Left renal cortex interstitium (tissue), 4 donors: Measurements from ENCODE around the gene KCNIP4. TPM values are rescaled to one million over a fixed set of nuclear protein-coding genes. Genes with fewer than 3 reads are reported as not detected.
A peak's percentile ranks its signal among the peaks of the same experiment; 100 is the strongest.

Experiments
- DNase-seq, 4 donors: peaks; one replicate each; pipeline ENCODE4 v3.0.0-alpha.2; 2013; ENCODE audit warnings: low read depth in 4 of 4, low spot score in 2 of 4, missing footprints in 1 of 4
- polyA plus RNA-seq, 4 donors: library from polyadenylated mRNA; unstranded; fragments of 120-200 nt; gene quantifications; one replicate each; pipeline ENCODE4 v1.2.1, GENCODE V29; 2013; ENCODE audit not compliant: insufficient read length in 4 of 4

The KCNIP4 gene
- polyA plus RNA-seq, 4 donors = 12.3 to 15.6 (median 13.9) TPM

GRCh38 chr4:21005647-21006046 lies 942.9 kb downstream of the KCNIP4 start:
- no peak for DNase-seq

GRCh38 chr4:21002976-21003375 lies 945.6 kb downstream of the KCNIP4 start:
- DNase-seq = no peak

DNA sequence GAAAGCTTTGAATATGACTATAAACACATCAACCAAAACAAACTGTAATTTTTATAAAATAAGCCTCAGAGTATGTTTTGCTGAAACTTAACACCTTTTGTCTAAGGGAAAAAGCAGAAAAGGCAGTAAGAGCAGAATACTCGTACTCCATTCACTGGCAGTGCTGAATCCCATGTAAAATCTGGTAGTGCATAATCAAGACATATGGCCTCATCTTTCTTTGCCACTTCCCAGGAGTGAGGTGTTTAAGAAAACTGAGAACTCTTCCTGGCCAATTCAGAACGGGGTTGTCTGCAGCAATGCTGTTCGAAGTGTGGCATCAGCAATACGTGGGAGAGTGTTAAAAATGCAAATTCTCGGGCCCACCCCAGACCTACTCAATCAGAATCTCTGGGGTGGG lies 946.3 kb downstream of the KCNIP4 start:
- no peak for DNase-seq

DNA sequence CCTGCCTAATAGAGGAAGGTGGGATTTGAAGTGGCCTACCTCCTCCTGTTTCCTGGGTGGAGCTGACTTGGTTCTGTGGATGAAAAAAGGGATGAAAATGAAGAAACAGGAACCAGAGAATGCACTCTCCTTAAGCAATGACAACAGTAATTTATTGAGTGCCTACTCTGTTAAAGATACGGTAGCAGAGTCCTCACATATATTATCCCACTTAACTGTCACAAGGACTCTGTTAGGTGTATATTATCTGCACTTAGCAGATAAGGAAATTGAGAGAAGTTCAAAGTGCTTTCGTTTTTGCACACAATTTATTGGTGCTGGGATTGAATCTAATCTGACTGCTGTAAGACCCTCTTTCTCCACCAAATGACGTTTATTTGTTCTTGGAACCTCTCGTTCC lies 947.1 kb downstream of the KCNIP4 start:
- no peak for DNase-seq

DNA sequence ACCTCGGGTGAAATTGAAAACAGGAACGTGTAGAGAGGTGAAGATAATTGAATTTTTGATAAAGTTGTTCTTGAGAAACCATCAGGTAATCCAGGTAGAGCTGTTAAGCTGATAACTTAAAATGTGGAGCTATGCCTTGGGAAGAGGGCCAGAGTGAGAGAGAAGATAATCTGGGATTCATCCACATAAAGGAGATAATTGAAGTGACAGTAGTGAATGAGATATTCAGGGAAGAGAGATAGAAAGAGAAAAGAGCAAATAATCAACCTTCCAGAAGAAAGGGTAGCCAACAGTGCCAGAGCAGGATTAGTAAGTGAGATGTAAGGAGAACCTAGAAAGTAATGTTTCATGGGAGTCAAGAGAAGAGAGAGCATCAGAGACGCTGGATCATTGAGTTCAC lies 950.7 kb downstream of the KCNIP4 start:
- DNase-seq = no peak

DNA sequence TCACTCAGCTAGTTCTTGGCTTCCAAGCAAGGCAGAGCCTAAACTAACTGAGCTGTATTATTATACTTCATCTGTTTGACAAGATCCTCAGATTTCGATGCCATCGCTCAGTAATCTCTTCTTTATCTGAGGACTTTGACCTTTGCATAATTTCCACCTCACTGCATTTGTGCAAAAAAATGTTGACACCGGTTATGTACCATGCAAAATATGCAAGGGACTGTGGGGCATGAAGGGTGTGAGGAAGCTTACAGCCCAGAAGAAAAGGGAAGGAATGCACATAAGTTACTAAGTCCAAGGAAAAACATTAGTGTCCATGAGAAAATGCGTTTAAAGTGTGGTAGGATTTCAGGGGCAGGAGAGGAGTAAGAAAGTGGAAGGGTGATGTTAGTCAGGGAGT lies 953.0 kb downstream of the KCNIP4 start:
- no peak for DNase-seq

DNA sequence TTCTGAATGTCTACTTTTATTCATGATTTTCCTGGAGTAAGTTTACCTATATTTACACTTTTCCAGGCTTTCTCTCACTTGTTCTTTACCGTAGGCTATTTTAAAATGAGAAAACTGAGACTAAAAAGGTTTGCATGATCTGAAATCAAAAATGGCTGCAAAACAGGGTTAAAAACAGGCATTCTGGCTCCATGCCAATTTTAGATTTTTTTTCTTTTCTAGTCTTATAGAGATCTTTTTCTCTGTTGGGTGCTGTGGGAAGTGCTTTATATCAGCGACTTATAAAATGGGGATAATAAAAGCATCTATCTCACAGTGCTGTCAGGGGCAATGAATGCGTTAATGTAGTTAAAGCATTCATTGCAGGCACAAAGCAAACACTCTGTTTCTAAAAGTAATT lies 953.6 kb downstream of the KCNIP4 start:
- DNase-seq = no peak

GRCh38 chr4:20992002-20992401 lies 956.6 kb downstream of the KCNIP4 start:
- no peak for DNase-seq

DNA sequence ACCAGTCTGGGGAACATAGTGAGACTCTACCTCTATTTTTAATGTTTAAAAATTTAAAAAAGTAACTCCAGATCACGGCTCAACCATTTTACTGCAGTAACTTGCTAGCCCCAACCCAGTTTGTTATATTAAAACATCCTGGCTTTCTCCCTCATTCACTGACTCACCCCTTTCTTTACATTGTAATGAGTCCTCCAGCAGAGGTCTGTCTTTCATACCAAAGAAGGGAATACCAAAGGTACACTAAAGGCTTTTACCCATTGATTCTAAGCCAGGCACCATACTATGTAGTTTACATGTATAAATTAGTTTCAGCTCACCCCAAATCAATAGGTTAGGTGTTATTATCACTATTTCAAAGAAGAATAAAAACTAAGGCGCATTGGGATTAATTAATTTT lies 961.4 kb downstream of the KCNIP4 start:
- no peak for DNase-seq

DNA sequence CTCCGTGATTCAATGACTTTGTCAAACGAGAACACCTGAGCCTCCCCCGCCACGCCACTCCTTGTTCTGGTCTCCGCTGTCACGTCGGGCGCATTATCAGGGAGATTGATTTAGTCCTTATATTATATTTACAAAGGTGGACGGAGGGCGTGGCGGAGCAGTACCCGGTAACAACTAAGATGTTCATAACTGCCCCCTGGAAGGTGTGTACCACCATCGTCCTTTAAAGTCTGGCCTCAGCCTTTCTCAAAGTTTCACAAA lies 964.1 kb downstream of the KCNIP4 start:
- DNase-seq = no peak

- DNase-seq = peak in 1 of 4 donors; percentile 10
Observed at GRCh38 chr4:20983763-20984575, 964.6 kb downstream of the KCNIP4 start.

DNA sequence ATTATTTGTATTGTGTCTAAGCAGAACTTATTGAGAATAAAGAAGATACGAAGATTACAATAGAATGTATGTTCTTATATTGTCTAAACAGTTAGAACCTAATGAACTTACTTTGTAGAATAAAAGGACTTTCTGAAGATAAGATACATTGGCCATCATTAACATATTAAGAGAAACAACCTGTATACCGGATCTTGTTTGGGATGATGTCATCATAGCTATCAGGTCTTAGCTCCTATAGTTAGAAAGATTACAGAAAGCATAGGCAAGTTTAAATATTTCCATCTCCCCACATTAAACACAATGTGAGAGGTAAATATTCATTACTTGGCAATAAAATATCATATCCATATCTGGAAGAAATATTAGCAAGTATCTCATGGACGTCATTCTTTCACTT lies 966.0 kb downstream of the KCNIP4 start:
- no peak for DNase-seq

DNA sequence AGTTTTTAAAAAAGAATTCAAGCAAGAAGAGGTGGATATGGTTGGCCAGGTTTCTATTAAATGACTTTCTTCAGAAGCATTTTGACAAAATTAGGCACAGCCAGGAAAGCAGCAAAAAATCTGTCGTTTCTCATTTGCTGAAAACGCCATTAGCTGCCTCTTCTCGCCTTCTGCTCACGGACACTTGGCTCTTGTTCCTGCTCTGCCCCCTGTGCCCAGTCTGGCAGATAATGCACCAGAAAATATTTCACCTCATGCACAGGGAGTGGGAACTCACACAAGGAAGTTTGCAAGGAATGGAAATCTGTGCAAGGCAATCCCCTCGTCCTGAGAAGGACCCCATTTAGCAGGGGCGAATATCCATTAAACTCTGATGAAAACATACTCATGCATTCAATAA lies 988.3 kb downstream of the KCNIP4 start:
- DNase-seq = peak in 1 of 4 donors; percentile 8

DNA sequence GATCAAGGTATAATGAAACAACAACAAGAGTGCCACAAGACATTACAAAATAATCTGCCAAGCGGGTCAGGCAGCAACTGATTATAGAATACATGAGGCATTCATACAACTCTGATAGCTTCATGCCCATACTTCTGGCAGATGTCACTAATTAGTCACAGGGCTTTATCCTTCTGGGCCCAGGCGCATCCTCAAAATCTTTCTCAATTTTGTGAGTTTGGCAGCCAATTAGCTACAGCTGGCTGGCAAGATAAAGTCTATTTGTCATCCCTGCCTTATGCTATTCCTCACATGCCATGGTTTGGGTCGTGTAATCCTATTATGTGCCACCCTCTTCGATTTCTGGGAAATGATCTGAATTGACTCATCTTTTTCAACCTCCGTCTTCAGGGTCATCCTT lies 994.0 kb downstream of the KCNIP4 start:
- no peak for DNase-seq

- DNase-seq = no peak
Observed at GRCh38 chr4:20944961-20945360, 1003.6 kb downstream of the KCNIP4 start.

DNA sequence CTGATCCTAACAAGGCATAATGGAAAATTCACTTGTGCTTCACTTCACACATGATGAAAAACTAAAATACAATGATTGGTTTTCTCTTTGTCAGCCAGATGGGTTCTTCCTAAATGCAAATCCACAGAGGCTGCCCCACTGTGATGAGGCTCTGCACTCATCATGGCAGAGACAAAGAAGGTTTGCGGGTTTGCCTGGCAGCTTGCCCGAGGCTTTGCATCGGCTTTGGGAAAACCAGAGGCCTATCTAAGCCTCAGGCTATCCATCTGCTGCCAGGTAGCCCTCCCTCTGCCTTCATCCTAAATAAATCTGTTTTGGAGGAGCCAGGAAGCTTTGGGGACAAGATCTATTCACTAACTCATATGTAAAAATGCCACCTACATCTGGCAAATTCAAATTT lies 1004.1 kb downstream of the KCNIP4 start:
- no peak for DNase-seq

DNA sequence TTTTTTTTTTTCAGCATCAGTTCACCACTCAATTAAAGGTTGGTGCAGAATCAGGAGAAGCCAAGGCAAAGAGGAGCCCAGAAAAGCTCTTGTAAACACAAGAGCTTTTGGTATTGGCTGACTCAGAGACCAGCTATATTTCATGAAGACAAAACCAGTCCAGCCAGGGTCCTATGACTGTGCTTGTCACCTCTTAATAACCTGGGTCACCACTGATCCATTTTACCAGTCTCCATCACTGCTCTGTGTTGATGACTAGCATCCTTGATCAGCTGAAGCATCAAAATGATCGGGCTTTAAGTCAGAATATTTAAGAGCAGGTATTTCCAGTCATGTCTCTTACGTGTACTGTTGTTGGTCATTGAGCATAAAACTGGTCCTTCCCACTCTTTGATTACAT lies 1010.4 kb downstream of the KCNIP4 start:
- no peak for DNase-seq

DNA sequence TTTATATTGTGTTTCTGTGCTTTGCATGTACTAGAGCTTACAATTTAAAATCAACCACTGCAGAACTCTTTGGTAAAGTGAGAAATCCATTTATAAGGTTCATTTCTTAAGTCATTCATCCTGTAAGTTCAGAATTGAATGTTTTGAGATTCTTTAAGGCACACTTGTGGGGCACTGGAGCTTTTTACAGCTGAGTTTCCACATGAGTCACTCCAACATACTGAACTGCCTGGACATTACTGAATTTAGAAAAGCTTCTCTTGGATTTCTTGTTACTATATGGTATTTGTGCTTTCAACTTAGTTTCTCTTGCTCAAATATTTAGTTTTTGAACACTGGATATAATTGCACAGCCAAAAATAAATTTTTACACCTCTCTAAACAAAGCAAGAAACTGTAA lies 1022.0 kb downstream of the KCNIP4 start:
- no peak for DNase-seq

GRCh38 chr4:20925176-20925575 lies 1023.4 kb downstream of the KCNIP4 start:
- DNase-seq = no peak

DNA sequence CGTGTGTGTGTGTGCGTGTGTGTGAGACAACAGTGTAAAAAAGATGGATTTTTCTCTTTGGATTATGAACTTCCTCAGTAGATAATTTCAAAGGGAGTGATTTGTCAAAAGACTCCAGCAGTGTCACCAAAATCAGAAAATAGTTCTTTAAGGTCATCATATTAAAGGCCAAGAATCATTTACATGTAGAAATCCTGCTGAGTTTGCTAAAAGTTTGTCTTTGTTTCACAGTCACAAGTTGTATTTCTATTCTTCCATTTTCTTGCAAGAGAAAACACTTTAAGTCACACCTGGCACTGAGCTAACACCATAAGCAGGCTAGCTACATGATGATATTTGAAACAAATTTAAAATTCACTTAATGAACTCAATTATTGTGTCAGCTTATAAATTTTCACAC lies 1025.6 kb downstream of the KCNIP4 start:
- DNase-seq = no peak

DNA sequence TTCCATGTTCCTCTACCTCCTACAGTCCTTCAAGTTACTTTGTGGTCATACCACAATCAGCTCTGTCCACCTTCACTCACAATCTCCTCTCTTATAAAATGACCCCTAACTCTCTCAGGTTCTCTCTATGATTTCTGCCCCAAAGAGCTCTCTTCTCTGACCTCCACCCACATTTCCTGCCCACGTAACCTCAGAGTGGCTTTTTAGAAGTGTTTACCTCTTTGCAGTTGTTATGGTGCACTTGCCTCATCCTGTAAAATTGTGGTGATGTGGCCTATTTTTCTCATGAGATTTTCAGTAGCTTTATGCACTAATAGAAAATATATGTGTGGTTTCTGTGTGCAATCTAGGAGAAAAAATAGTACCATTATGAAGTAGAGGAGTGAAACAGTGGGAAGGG lies 1032.5 kb downstream of the KCNIP4 start:
- DNase-seq = no peak

DNA sequence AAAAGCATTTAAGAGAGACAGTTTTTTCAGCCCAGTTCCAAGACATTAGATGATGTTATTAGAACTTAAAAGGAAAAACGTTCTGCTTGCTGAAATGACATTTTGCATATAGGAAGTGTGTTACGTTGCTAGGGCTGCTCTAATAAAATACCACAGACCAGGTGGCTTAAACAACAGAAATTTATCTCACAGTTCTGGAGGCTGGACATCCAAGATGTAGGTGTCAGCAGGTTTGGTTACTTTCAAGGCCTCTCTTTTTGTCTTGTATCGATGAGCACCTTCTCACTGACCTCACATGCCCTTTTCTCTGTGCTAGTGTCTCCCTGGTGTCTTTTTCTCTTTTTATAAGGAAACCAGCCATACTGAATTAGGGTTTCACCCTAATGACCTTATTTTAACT lies 1043.6 kb downstream of the KCNIP4 start:
- DNase-seq = no peak

DNA sequence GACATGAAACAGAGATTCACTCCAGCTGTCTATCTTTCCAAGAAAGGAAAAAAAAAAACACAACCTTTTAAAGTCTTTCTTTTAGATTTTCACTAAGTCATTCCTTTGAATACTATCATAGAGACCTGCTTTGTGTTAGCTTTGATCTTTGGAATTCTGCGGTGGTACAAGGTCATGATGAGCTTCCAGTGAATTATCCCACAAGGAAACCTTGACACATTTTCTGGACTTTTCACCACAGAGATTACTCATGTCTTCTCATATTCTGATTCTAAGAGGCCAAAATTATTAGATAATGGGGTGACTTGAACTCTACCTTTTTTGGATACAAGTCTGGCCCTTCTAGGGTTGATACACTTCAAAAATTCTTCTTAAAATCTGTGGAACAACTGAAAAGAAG lies 1046.7 kb downstream of the KCNIP4 start:
- no peak for DNase-seq
